ENCODE measurements around the gene KRTAP5-1. TPM values are rescaled to one million over a fixed set of nuclear protein-coding genes. Genes with fewer than 3 reads are reported as not detected.

The KRTAP5-1 gene
- total and polyA plus RNA-seq, 8 donors = 0.50 TPM; not detected in 7

- intact Hi-C loops (cut with DNase I; ENCODE audit: low total_unique reads) = no loop called here
These were observed 39.5 kb upstream of the KRTAP5-1 start for GRCh38 chr11:1624621-1625020.

GRCh38 chr11:1623716-1624115, 38.6 kb upstream of the KRTAP5-1 start:
- Histone ChIP-seq H3K27me3 (peaks cover 0 to 62% (median 4%) of the 10 kb centered on the region in 3 donors), H3K4me3 (no peak overlapping the region), H3K36me3 (no peaks in the 10 kb centered on the region), H3K4me1 (peaks cover 0 to 2% (median under 1%) of the 10 kb centered on the region in 4 donors), H3K9me3 (no peaks in the 10 kb centered on the region), H3K27ac (no peak overlapping the region)
- WGBS, 5 donors = 70 to 89% (median 80%) methylated on average over 5 to 9 of the region's 9 CpGs
- no peak for TF ChIP-seq POLR2A (IDR thresholded peaks at IDR 0.05)
- no peak for TF ChIP-seq EP300 (IDR thresholded peaks at IDR 0.05)
- TF ChIP-seq POLR2AphosphoS5 (IDR thresholded peaks at IDR 0.05) = no peak
- TF ChIP-seq CTCF (IDR thresholded peaks at IDR 0.05) = no peak
- no peak for DNase-seq
- intact Hi-C loops (cut with DNase I; ENCODE audit: low total_unique reads) = no loop called here

More at GRCh38 chr11:1624621-1625020, 39.5 kb upstream of the KRTAP5-1 start:
- no peaks in the 10 kb centered on the region for H3K9me3 ChIP-seq
- no peak overlapping the region for H3K27ac ChIP-seq
- H3K27me3 ChIP-seq = peaks cover 0 to 64% (median 11%) of the 10 kb centered on the region in 3 donors
- no peaks in the 10 kb centered on the region for H3K36me3 ChIP-seq
- H3K4me3 ChIP-seq = no peak overlapping the region
- WGBS, 5 donors = 76 to 86% (median 84%) methylated on average over 16 of the region's 16 CpGs
- peaks cover 0 to 9% (median 3%) of the 10 kb centered on the region in 4 donors for H3K4me1 ChIP-seq
- TF ChIP-seq POLR2AphosphoS5 (IDR thresholded peaks at IDR 0.05) (no peak), POLR2A (IDR thresholded peaks at IDR 0.05) (no peak), EP300 (IDR thresholded peaks at IDR 0.05) (no peak), CTCF (IDR thresholded peaks at IDR 0.05) (no peak)
- DNase-seq = no peak

- no peak within 1 kb of the TSS for H3K27ac ChIP-seq
- TF ChIP-seq POLR2A (IDR thresholded peaks at IDR 0.05) (no peak), POLR2AphosphoS5 (IDR thresholded peaks at IDR 0.05) (no peak)
- intact Hi-C loops (cut with DNase I; ENCODE audit: low total_unique reads) = no loop called here
- no peak within 1 kb of the TSS for H3K4me3 ChIP-seq
- H3K9me3 ChIP-seq = no peaks in the 10 kb centered on the region
- H3K36me3 ChIP-seq = no peaks in the 10 kb centered on the region
- H3K4me1 ChIP-seq = no peaks in the 10 kb centered on the region
- WGBS, 5 donors = 6 to 38% (median 24%) methylated on average over 1 of the region's 1 CpG
- DNase-seq = no peak
- H3K27me3 ChIP-seq = peaks cover 0 to 62% (median 3%) of the 10 kb centered on the region in 3 donors
These were observed 37.0 kb upstream of the KRTAP5-1 start, which contains the start of gene KRTAP5-4 for GRCh38 chr11:1622086-1622485. TSS of gene KRTAP5-4 (minus strand) at chr11:1622138. CDS start at chr11:1622093, 45 bp downstream.

- peaks cover 0 to 61% (median 3%) of the 10 kb centered on the region in 3 donors for H3K27me3 ChIP-seq
- no peak overlapping the region for H3K4me3 ChIP-seq
- TF ChIP-seq EP300 (IDR thresholded peaks at IDR 0.05) (no peak), CTCF (IDR thresholded peaks at IDR 0.05) (no peak), POLR2AphosphoS5 (IDR thresholded peaks at IDR 0.05) (no peak), POLR2A (IDR thresholded peaks at IDR 0.05) (no peak)
- H3K4me1 ChIP-seq = no peaks in the 10 kb centered on the region
- intact Hi-C loops (cut with DNase I; ENCODE audit: low total_unique reads) = no loop called here
- 41 to 52% (median 47%) methylated on average over 10 of the region's 10 CpGs for whole genome bisulfite sequencing, 5 donors
- no peak for DNase-seq
- H3K27ac ChIP-seq = no peak overlapping the region
- no peaks in the 10 kb centered on the region for H3K9me3 ChIP-seq
- H3K36me3 ChIP-seq = no peaks in the 10 kb centered on the region
These were observed 34.4 kb upstream of the KRTAP5-1 start for GRCh38 chr11:1619449-1619848.

GRCh38 chr11:1618231-1618630, 33.1 kb upstream of the KRTAP5-1 start:
- DNase-seq = no peak
- no peak overlapping the region for H3K4me3 ChIP-seq
- H3K27me3 ChIP-seq = peaks cover 0 to 64% (median 3%) of the 10 kb centered on the region in 3 donors
- TF ChIP-seq CTCF (IDR thresholded peaks at IDR 0.05) (no peak), POLR2A (IDR thresholded peaks at IDR 0.05) (no peak), EP300 (IDR thresholded peaks at IDR 0.05) (no peak), POLR2AphosphoS5 (IDR thresholded peaks at IDR 0.05) (no peak)
- intact Hi-C loops (cut with DNase I; ENCODE audit: low total_unique reads) = no loop called here
- no peak overlapping the region for H3K27ac ChIP-seq
- H3K9me3 ChIP-seq = no peaks in the 10 kb centered on the region
- no peaks in the 10 kb centered on the region for H3K4me1 ChIP-seq
- 71 to 90% (median 84%) methylated on average over 10 of the region's 10 CpGs for WGBS, 5 donors
- H3K36me3 ChIP-seq = no peaks in the 10 kb centered on the region

Measured in stomach (tissue), 9 donors.